Middle frontal gyrus (tissue), 1 donor: ENCODE measurements around the gene C12orf43.

Experiments
- DNase-seq: peaks from one replicate; pipeline ENCODE4 v3.0.0-alpha.2; 2015; ENCODE audit warnings: low spot score; ENCODE audit errors: extremely low spot score

Gene C12orf43

GRCh38 chr12:120999191-121000120 is 16.8 kb downstream of the C12orf43 start:
- no peak for DNase-seq

DNA sequence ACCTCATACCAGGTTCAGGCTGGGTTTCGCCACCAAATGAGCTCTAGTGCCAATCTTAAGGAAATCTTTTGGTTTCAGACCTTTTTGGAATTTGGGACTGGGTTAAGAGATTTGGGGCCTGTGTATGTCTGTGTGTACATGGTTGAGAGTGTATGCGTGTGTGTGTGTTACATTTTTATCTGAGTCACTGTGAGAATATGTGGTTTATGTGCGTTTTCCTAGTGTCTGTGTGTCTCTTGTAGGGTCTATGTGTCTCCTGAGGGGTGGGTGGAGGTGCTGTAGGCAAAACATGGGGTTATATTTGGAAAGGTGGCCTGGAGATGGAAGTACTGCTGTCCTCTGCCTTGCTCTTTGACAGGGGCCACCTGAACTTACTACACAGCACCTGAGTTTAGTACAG is 17.9 kb downstream of the C12orf43 start:
- no peak for DNase-seq

GRCh38 chr12:120997448-120997847 is 18.8 kb downstream of the C12orf43 start:
- DNase-seq = no peak

- no peak for DNase-seq
Measured at GRCh38 chr12:120996133-120996746, 20.0 kb downstream of the C12orf43 start.

GRCh38 chr12:120994589-120995337 is 21.5 kb downstream of the C12orf43 start:
- no peak for DNase-seq

GRCh38 chr12:120994059-120994458 is 22.2 kb downstream of the C12orf43 start:
- no peak for DNase-seq

- no peak for DNase-seq
Measured at GRCh38 chr12:120993496-120993895, 22.8 kb downstream of the C12orf43 start.

GRCh38 chr12:120992989-120993388 is 23.3 kb downstream of the C12orf43 start:
- no peak for DNase-seq

- DNase-seq = no peak
Measured at GRCh38 chr12:120991965-120992364, 24.3 kb downstream of the C12orf43 start.

DNA sequence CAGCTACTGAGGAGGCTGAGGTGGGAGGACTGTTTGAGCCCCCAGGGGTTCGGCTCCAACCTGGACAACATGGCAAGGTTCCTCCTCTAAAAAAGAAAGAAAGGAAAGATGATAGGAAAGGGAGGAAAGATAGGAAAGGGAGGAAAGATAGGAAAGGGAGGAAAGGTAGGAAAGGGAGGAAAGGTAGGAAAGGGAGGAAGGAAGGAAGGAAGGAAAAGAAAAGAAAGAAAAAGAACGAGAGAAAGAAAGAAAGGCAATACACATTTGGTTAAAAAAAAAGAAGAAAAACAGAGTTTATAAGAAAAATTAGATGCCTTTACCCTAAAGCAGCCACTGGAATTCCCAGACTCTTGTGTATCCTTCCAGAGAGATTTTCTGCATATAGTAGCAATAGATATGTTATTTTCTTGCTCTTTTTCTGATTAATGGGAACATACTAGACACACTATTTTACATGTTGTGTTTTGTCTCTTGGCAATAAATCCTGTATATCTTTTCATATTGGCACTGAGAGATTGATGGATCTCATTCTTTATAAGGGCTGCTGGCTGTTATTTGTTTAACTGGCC is 25.7 kb downstream of the C12orf43 start:
- no peak for DNase-seq

GRCh38 chr12:120989687-120990086 is 26.6 kb downstream of the C12orf43 start:
- DNase-seq = no peak

- DNase-seq = no peak
Measured at GRCh38 chr12:120988658-120989057, 27.6 kb downstream of the C12orf43 start.

GRCh38 chr12:120988234-120988633 is 28.1 kb downstream of the C12orf43 start:
- no peak for DNase-seq

DNA sequence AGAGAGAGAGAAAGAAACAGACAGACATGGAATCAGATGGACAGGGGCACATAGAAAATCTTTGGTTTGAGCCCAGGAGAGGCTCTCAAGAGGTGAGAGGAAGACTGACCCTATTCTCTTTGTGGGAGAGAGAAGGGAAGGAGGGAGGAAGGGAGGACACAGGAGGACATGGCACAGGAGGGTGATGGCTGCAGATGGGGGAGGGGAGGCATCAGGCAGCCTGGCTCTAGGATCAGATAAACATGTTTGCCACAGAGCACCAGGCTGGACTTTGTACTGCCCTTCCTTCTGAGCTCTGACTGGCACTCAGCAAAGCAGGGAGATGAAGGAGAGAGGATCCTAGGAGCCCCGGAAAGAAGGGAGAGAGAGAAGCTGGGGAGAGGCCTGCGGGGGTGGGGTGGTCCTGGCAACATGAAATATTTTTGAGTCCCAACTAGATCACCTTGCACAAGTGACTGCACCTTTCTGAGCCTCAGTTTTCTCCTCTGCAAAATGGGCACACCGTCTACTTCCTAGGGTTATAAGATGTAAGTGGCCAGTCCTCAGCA is 31.9 kb downstream of the C12orf43 start:
- DNase-seq = no peak

DNA sequence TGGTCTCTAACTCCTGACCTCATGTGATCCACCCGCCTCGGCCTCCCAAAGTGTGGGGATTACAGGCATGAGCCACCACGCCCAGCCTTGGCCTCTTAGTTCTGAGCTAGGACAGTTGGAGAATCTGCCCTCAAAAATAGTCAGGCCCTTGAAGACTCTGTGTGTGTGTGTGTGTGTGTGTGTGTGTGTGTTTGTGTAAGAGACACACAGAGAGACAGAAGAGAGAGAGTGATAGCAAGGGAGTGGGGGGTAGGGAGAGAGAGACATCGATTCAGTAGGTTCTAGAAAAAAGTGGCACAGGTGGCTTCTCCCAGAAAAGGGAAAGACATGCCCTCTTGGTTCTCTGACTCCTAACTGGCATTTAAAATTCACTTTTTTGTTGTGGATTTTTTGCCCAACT is 32.5 kb downstream of the C12orf43 start:
- DNase-seq = no peak

DNA sequence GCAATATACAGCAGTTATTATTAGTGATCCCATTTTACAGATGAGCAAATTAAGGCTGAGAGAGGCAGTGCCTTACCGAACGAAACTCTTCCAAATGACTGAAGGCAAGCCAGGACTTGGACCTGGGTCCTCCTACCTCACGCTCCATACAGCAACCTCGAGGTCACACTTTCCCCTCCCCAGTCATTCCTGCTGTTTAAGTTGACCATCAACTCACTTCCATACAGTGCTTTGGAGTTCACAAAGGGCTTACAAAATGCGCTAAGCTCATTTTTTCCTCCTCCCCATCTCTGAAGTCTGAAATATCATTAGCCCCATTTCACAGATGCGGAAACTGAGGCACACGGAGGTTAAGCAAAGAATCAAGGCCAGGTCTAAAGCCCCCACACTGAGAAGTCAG is 33.6 kb downstream of the C12orf43 start:
- DNase-seq = no peak

DNA sequence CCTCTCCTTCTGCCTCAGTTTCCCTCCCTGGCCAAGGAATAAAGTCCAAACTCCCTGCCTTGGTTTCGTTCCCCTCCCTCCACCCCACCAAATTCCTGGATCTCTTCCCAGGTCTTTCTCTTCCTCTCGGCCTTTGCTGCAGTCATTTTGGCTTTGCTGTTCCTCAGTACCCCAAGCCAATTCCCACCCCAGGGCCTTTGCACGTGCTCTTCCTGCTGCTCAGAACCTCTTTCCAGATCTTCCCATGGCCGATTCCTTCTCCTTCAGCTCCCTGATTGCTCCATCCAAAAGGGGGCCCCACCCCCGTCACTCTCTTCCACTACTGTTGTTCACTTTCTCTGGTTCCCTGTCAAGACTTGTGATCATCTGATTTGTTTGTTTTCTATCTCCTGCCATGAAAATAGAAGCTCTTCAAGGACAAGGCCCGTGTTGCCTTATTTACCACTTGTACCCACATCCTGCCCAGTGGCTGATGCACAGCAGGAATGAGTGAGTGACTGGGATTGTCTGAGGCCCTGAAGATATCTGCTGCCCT is 34.8 kb downstream of the C12orf43 start:
- no peak for DNase-seq

GRCh38 chr12:120980800-120981368 is 35.4 kb downstream of the C12orf43 start:
- DNase-seq = no peak

DNA sequence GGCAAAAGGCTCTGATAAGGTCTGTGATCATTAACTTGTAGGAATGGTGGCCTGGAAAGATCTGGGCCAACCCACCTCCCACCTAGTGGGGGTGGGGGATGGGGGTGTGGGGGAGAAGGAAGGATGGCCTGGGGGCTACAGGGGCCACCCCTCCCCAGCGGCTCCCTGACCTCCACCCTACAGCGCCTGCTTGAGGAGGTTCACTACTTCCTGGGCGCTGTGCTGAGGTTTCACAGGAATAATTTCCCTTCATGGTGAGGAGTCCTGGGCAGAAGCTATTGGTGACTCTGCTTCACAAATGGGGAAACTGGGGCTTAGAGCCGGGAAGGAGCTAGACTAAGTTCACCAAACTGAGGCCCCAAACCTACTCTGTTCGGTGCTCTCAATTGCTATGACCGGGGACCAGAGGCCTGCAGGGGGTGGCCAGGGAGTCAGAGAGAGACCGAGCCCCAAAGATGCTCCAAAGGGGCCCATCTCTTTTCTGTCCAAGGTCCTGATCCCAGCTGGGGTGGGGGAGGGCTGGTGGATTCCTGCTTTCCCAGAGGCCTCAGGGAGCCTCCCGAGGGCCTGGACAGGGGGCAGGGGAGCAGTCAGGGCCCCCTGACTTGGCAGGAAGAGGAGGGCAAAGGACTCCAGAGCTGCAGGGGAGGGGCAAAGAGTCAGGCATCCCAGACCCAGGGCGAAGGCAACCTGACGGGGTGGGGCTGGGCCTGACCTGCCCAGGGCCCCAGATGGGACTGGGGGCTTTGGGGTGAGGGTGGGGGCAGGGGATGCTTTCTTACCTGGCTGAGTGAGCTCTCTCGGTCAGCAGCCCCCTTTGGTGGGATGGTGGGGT is 36.2 kb downstream of the C12orf43 start:
- DNase-seq = no peak
